MM.1S (cell line): Measurements from ENCODE around the gene HOXB3.

Experiments
- DNase-seq: peaks from one replicate; pipeline ENCODE4 v3.0.0-alpha.2; 2015
- H2AFZ ChIP-seq: fragments of 300-600 bp; sonication (generic); 2 replicates; pipeline ENCODE4 v1.6.0; 2016; ENCODE audit warnings: antibody characterized with exemption, low read length
- H3F3A ChIP-seq: fragments of 300-600 bp; sonication (generic); 2 replicates; pipeline ENCODE4 v1.6.1; 2016; ENCODE audit warnings: mild to moderate bottlenecking, antibody characterized with exemption, low read length, moderate library complexity, mixed read lengths; ENCODE audit not compliant: insufficient read depth
- H3K27ac ChIP-seq: fragments of 300-600 bp; sonication (generic); 2 replicates; pipeline ENCODE4 v1.5.1; 2016; ENCODE audit warnings: mild to moderate bottlenecking, low read length
- H3K27me3 ChIP-seq: fragments of 300-600 bp; sonication (generic); replicated peaks from 2 replicates; pipeline ENCODE4 v1.6.0; 2016; ENCODE audit warnings: low read length; ENCODE audit not compliant: insufficient read depth
- H3K36me3 ChIP-seq: fragments of 300-600 bp; sonication (generic); replicated peaks from 2 replicates; pipeline ENCODE4 v1.6.1; 2016; ENCODE audit warnings: mild to moderate bottlenecking, low read length, mixed read lengths; ENCODE audit not compliant: insufficient read depth
- H3K4me1 ChIP-seq: fragments of 300-600 bp; sonication (generic); 2 replicates; pipeline ENCODE4 v1.6.1; 2016; ENCODE audit warnings: low read length, mixed read lengths
- H3K4me2 ChIP-seq: fragments of 300-600 bp; sonication (generic); 2 replicates; pipeline ENCODE4 v1.6.0; 2016; ENCODE audit warnings: low read depth, low read length
- H3K4me3 ChIP-seq: fragments of 300-600 bp; sonication (generic); 2 replicates; pipeline ENCODE4 v1.5.1; 2016; ENCODE audit warnings: low read length, mixed read lengths
- H3K79me2 ChIP-seq: fragments of 300-600 bp; sonication (generic); 2 replicates; pipeline ENCODE4 v1.6.1; 2016; ENCODE audit warnings: mixed run types, low read length, mixed read lengths
- H3K9ac ChIP-seq: fragments of 300-600 bp; sonication (generic); 2 replicates; pipeline ENCODE4 v1.6.1; 2016; ENCODE audit warnings: low read length, mixed read lengths
- H3K9me2 ChIP-seq: fragments of 300-600 bp; sonication (generic); replicated peaks from 2 replicates; pipeline ENCODE4 v1.6.1; 2016; ENCODE audit warnings: mild to moderate bottlenecking, low read length, mixed read lengths; ENCODE audit not compliant: insufficient read depth
- H3K9me3 ChIP-seq: fragments of 300-600 bp; sonication (generic); replicated peaks from 2 replicates; pipeline ENCODE4 v1.6.1; 2016; ENCODE audit warnings: mild to moderate bottlenecking, low read length, mixed read lengths; ENCODE audit not compliant: insufficient read depth
- H4K20me1 ChIP-seq: fragments of 300-600 bp; sonication (generic); 2 replicates; pipeline ENCODE4 v1.6.1; 2016; ENCODE audit warnings: mild to moderate bottlenecking, low read length, moderate library complexity, mixed read lengths; ENCODE audit not compliant: insufficient read depth
- EZH2 ChIP-seq: fragments of 300-600 bp; sonication (generic); optimal IDR thresholded peaks from 2 replicates; pipeline ENCODE3; 2017; ENCODE audit warnings: low read depth, mild to moderate bottlenecking, antibody characterized with exemption, low read length, mixed read lengths
- EZH2phosphoT487 ChIP-seq: fragments of 300-600 bp; sonication (generic); IDR thresholded peaks from 2 replicates; pipeline ENCODE4 v1.6.1; 2018; ENCODE audit warnings: antibody characterized with exemption, low read length
- TF ChIP-seq, protein P1 (sequence below): fragments of 300-600 bp; sonication (generic); IDR thresholded peaks from 2 replicates; pipeline ENCODE4 v1.5.1; 2016; ENCODE audit warnings: antibody characterized with exemption, low read length, mixed read lengths

The HOXB3 gene

DNA sequence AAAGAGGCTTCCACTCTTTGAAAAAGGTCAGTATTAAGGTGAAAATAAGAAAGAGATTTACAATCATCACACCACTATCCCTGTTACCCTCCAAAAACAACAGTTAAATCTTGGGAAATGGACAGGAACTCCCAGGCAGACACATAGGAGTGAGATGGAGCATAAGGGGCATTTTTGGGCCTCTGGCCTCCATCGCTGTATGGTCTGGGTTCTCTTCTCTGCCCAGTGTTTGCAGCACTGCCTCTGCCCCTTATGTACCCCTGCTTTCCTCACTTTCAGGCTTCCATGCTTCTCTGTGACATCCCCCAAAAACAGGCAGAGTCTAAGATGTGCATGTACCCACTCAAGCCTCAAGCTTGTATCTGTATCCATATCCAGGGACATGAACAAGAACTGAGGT lies 44.5 kb downstream of the HOXB3 start:
- Histone ChIP-seq H3K9ac (no peak overlapping the region), H3K27me3 (peaks cover 16% of the 10 kb centered on the region), H3K27ac (no peak overlapping the region), H3K9me2 (no peaks in the 10 kb centered on the region), H3K79me2 (no peaks in the 10 kb centered on the region), H3K4me2 (no peak overlapping the region), H3F3A (no peaks in the 10 kb centered on the region), H2AFZ (no peak overlapping the region), H3K4me3 (no peak overlapping the region), H3K36me3 (no peaks in the 10 kb centered on the region), H3K4me1 (peaks cover 5% of the 10 kb centered on the region; the same call in 1 of the 2 replicates), H4K20me1 (no peaks in the 10 kb centered on the region), H3K9me3 (no peaks in the 10 kb centered on the region)
- no peak for TF ChIP-seq EZH2phosphoT487
- TF ChIP-seq, protein P1, sequence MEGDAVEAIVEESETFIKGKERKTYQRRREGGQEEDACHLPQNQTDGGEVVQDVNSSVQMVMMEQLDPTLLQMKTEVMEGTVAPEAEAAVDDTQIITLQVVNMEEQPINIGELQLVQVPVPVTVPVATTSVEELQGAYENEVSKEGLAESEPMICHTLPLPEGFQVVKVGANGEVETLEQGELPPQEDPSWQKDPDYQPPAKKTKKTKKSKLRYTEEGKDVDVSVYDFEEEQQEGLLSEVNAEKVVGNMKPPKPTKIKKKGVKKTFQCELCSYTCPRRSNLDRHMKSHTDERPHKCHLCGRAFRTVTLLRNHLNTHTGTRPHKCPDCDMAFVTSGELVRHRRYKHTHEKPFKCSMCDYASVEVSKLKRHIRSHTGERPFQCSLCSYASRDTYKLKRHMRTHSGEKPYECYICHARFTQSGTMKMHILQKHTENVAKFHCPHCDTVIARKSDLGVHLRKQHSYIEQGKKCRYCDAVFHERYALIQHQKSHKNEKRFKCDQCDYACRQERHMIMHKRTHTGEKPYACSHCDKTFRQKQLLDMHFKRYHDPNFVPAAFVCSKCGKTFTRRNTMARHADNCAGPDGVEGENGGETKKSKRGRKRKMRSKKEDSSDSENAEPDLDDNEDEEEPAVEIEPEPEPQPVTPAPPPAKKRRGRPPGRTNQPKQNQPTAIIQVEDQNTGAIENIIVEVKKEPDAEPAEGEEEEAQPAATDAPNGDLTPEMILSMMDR = no peak
- DNase-seq = no peak

DNA sequence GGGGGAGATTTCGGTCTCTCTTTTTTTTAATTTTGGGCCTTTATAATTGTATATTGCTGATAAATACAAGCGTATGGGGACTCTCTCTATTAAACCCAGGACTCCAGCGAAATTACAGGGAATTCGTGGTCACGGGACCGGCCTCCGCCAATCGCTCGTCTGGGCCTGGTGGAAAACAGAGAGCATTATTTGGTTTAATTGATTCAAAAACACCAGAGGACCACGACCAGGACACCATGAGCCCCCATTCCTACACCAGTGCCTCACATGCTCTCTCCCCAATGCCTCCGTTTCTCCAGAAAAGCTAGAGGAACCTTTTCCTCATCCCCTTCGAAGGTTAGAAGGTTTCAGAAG lies 45.0 kb downstream of the HOXB3 start, which contains the start of gene HOXB2:
Gene HOXB2 (minus strand): TSS at position 88 of the 354 bp plus-strand sequence. CDS start 198 bp downstream, outside the sequence.
- no peaks in the 10 kb centered on the region for H3F3A ChIP-seq
- H4K20me1 ChIP-seq = no peaks in the 10 kb centered on the region
- H3K27ac ChIP-seq = no peak within 1 kb of the TSS
- peaks cover 5% of the 10 kb centered on the region; the same call in 1 of the 2 replicates for H3K4me1 ChIP-seq
- peaks cover 16% of the 10 kb centered on the region for H3K27me3 ChIP-seq
- 0 out of 2 replicates have a peak within 1 kb of the TSS, but pooled peaks have one; percentile 66 for H3K4me3 ChIP-seq
- H3K9me3 ChIP-seq = no peaks in the 10 kb centered on the region
- DNase-seq = no peak
- no peaks in the 10 kb centered on the region for H3K79me2 ChIP-seq
- H2AFZ ChIP-seq = 0 out of 2 replicates have a peak within 1 kb of the TSS, but pooled peaks have one; percentile 39
- H3K9ac ChIP-seq = no peak within 1 kb of the TSS
- H3K9me2 ChIP-seq = no peaks in the 10 kb centered on the region
- TF ChIP-seq EZH2phosphoT487 (no peak), EZH2 (no peak)
- TF ChIP-seq, protein P1 = no peak
- H3K36me3 ChIP-seq = no peaks in the 10 kb centered on the region
- H3K4me2 ChIP-seq = peak within 1 kb of the TSS; percentile 92

DNA sequence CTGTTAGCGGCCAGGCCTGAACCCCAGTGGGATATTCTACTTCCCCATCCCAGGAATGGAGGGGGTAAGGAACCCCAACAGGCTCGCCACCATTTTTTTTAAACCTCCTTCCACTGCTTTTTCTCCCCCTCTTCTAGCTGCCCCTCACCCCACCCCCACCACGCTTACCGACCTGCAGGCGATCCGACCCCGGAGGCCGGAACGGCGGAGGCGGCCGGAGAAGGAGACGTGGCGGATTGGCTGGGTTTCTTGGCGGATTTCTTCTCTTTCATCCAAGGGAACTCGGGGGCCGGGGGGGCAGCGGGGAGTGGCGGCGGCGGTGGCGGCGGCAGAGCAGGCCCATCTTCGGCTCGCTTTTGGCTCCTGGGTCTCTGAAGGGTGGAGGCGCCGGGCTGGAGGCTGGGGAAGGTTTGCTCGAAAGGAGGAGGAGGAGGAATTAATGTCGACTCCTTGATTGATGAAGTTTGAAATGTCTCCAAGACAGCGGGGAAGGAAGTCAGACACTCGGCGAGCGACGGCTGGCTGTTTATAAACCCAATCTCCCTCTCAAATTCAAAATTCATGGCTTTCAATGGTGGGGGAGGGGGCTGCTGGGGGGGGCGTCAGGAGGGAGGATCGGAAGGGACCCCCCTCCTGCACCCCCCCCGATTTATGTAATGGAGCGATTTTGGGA lies 45.6 kb downstream of the HOXB3 start:
- peaks cover 5% of the 10 kb centered on the region; the same call in 1 of the 2 replicates for H3K4me1 ChIP-seq
- no peaks in the 10 kb centered on the region for H3K9me2 ChIP-seq
- H3K27me3 ChIP-seq = peaks cover 16% of the 10 kb centered on the region
- no peak overlapping the region for H3K9ac ChIP-seq
- no peaks in the 10 kb centered on the region for H4K20me1 ChIP-seq
- no peak overlapping the region; the same call in 1 of the 2 replicates for H3K4me2 ChIP-seq
- no peaks in the 10 kb centered on the region for H3F3A ChIP-seq
- no peak overlapping the region for H3K4me3 ChIP-seq
- H3K36me3 ChIP-seq = no peaks in the 10 kb centered on the region
- TF ChIP-seq EZH2phosphoT487 = no peak
- no peak overlapping the region for H3K27ac ChIP-seq
- no peaks in the 10 kb centered on the region for H3K79me2 ChIP-seq
- H2AFZ ChIP-seq = no peak overlapping the region
- H3K9me3 ChIP-seq = no peaks in the 10 kb centered on the region
- DNase-seq = no peak

DNA sequence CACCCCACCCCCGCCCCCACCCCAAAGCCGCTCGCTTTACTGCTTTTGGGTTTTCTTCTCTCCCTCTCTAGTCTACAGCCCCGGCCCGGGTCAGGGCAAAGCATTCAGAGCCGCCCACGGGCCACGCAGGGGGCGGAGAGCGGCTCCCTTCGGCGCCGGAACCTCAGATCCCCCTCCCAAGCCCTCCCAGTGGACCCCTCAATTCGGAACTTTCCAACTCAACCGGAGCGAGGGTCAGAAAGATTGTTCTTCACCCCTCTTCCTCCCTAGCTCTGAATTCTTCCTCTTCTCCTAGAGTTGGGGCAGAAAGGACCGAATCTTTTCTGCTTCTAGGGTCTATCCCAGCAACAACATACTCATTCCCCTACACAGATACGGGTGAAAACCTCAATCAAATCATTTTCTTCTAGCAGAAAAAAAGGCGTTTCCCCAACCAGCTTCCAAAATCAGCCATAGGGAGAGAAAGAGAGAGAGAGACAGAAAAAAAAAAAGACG lies 46.1 kb downstream of the HOXB3 start:
- Histone ChIP-seq H3F3A (no peaks in the 10 kb centered on the region), H3K4me3 (peak overlapping the region; percentile 66; the same call in 1 of the 2 replicates), H3K27me3 (peaks cover 16% of the 10 kb centered on the region), H2AFZ (0 out of 2 replicates have a peak overlapping the region, but pooled peaks have one; percentile 39), H3K4me2 (peak overlapping the region; percentile 92), H3K9ac (no peak overlapping the region), H3K79me2 (no peaks in the 10 kb centered on the region), H3K9me2 (no peaks in the 10 kb centered on the region), H3K36me3 (no peaks in the 10 kb centered on the region), H3K9me3 (no peaks in the 10 kb centered on the region), H3K4me1 (peaks cover 5% of the 10 kb centered on the region; the same call in 1 of the 2 replicates), H3K27ac (no peak overlapping the region), H4K20me1 (no peaks in the 10 kb centered on the region)
- no peak for TF ChIP-seq EZH2phosphoT487
- TF ChIP-seq EZH2 = no peak
- TF ChIP-seq, protein P1 = no peak
- no peak for DNase-seq
